ENCODE measurements around the gene ENO3. TPM values are rescaled to one million over a fixed set of nuclear protein-coding genes. Genes with fewer than 3 reads are reported as not detected.

The ENO3 gene
- total RNA-seq, 1 experiment from 2014 or later = 12.3 TPM

- DNase-seq (ENCODE audit: low spot score) = no peak
Observed at GRCh38 chr17:4937553-4937952, 13.4 kb upstream of the ENO3 start.

- DNase-seq (ENCODE audit: low spot score) = no peak
Observed at GRCh38 chr17:4938069-4938491, 12.8 kb upstream of the ENO3 start.

- no peak for DNase-seq (ENCODE audit: low spot score)
Observed at GRCh38 chr17:4938688-4939545, 12.0 kb upstream of the ENO3 start.

GRCh38 chr17:4939546-4939795 is 11.4 kb upstream of the ENO3 start:
- no peak for DNase-seq (ENCODE audit: low spot score)

GRCh38 chr17:4939796-4940554 is 10.9 kb upstream of the ENO3 start, which contains the start of the genes RNF167 and SLC25A11:
Gene RNF167, plus strand, starts transcription at chr17:4940268. Its CDS starts 642 bp downstream, at chr17:4940910.
Gene SLC25A11, minus strand, starts transcription at chr17:4940046. Its CDS starts 136 bp downstream, at chr17:4939910.
- DNase-seq (ENCODE audit: low spot score) = peak; percentile 99

- no peak for DNase-seq (ENCODE audit: low spot score)
Observed at GRCh38 chr17:4940555-4941318, 10.2 kb upstream of the ENO3 start.

- no peak for DNase-seq (ENCODE audit: low spot score)
Observed at GRCh38 chr17:4941319-4941610, 9.7 kb upstream of the ENO3 start.

GRCh38 chr17:4942760-4943508 is 8.0 kb upstream of the ENO3 start:
- DNase-seq (ENCODE audit: low spot score) = no peak

- DNase-seq (ENCODE audit: low spot score) = no peak
Observed at GRCh38 chr17:4944163-4944553, 6.8 kb upstream of the ENO3 start.

- DNase-seq (ENCODE audit: low spot score) = no peak
Observed at GRCh38 chr17:4944554-4945175, 6.3 kb upstream of the ENO3 start.

GRCh38 chr17:4945176-4945943 is 5.6 kb upstream of the ENO3 start:
- DNase-seq (ENCODE audit: low spot score) = peak; percentile 97

GRCh38 chr17:4945944-4946280 is 5.0 kb upstream of the ENO3 start:
- DNase-seq (ENCODE audit: low spot score) = no peak

- no peak for DNase-seq (ENCODE audit: low spot score)
Observed at GRCh38 chr17:4946312-4946976, 4.5 kb upstream of the ENO3 start.

GRCh38 chr17:4947010-4947410 is 3.9 kb upstream of the ENO3 start:
- DNase-seq (ENCODE audit: low spot score) = no peak

GRCh38 chr17:4947411-4948165 is 3.3 kb upstream of the ENO3 start:
- DNase-seq (ENCODE audit: low spot score) = peak; percentile 61

- DNase-seq (ENCODE audit: low spot score) = peak; percentile 86
Observed at GRCh38 chr17:4948166-4948930, 2.6 kb upstream of the ENO3 start, which contains the start of gene PFN1. Gene PFN1, minus strand, starts transcription at chr17:4948530. Its CDS starts 136 bp downstream, at chr17:4948394.

- DNase-seq (ENCODE audit: low spot score) = peak; percentile 74
Observed at GRCh38 chr17:4948931-4949320, 2.0 kb upstream of the ENO3 start.

- peak; percentile 75 for DNase-seq (ENCODE audit: low spot score)
Observed at GRCh38 chr17:4949321-4950074, 1.4 kb upstream of the ENO3 start.

All from A172 (cell line).